Gastrocnemius medialis (tissue), 4 donors: Measurements from ENCODE around the gene PLD5. TPM values are rescaled to one million over a fixed set of nuclear protein-coding genes. Genes with fewer than 3 reads are reported as not detected.

Source experiments
- ATAC-seq, 2 donors: fragments of 150-250 bp; one replicate each; pipeline ENCODE4 v1.9.1; 2016
- DNase-seq, 2 donors: peaks; one replicate each; pipeline ENCODE4 v3.0.0-alpha.2; 2019
- H3K27ac ChIP-seq, 4 donors: fragments of 200-600 bp; sonication (generic); 1 replicate in 1 of 4; 2 replicates in 3 of 4; pipeline ENCODE4 v1.5.1; 2016 to 2018; ENCODE audit warnings: mild to moderate bottlenecking in 2 of 4, moderate library complexity in 1 of 4
- H3K27me3 ChIP-seq, 3 donors: fragments of 200-600 bp; sonication (generic) in 2 of 3; 1 replicate in 1 of 3; 2 replicates in 2 of 3; pipeline versions ENCODE4 v1.5.1 to v1.6.0; 2016 to 2019; ENCODE audit warnings: mild to moderate bottlenecking in 1 of 3, moderate library complexity in 1 of 3
- H3K36me3 ChIP-seq, 2 donors: fragments of 200-600 bp; sonication (generic) in 1 of 2; one replicate each; pipeline ENCODE4 v1.5.1; 2017 to 2018
- H3K4me1 ChIP-seq, 2 donors: fragments of 200-600 bp; sonication (generic) in 1 of 2; one replicate each; pipeline ENCODE4 v1.5.1; 2016 to 2017; ENCODE audit warnings: mild to moderate bottlenecking in 2 of 2
- H3K4me3 ChIP-seq, 4 donors: fragments of 200-600 bp; sonication (generic) in 3 of 4; 1 replicate in 1 of 4; 2 replicates in 3 of 4; pipeline ENCODE4 v1.5.1; 2016 to 2019; ENCODE audit warnings: mild to moderate bottlenecking in 2 of 4
- H3K9me3 ChIP-seq, 3 donors: fragments of 200-600 bp; sonication (generic) in 2 of 3; 1 replicate in 1 of 3; 2 replicates in 2 of 3; pipeline ENCODE4 v1.5.1; 2016 to 2019
- CTCF ChIP-seq, 5 experiments: fragments of 450-650 bp in 3 of 5; fragments of 200-600 bp in 2 of 5; sonication (generic) in 2 of 5; IDR thresholded peaks in 4 of 5; conservative IDR thresholded peaks in 1 of 5; 1 replicate in 4 of 5; 2 replicates in 1 of 5; pipeline ENCODE4 v1.5.1; 2016 to 2019; ENCODE audit warnings: antibody characterized with exemption in 5 of 5, mild to moderate bottlenecking in 3 of 5, moderate library complexity in 3 of 5
- POLR2A ChIP-seq, 2 donors: fragments of 450-650 bp; IDR thresholded peaks; one replicate each; pipeline ENCODE4 v1.6.1; 2017; ENCODE audit warnings: antibody characterized with exemption in 2 of 2, mild to moderate bottlenecking in 2 of 2, moderate library complexity in 2 of 2
- in situ Hi-C, 4 donors: fragments of 200-750 bp; cut with MboI; loops; one replicate each; pipeline versions ENCODE4 v1.15.0 to v1.8.0; 2017; ENCODE audit warnings: low sequenced_read_pairs in 4 of 4
- intact Hi-C: fragments of 100-400 bp; cut with DNase I; formaldehyde crosslinking; loops from one replicate; pipeline ENCODE4 v1.15.1; 2023; ENCODE audit warnings: low total_unique reads
- total RNA-seq, 4 donors: library from RNA; depleted of rRNA; stranded (reverse); fragments of >200 nt; gene quantifications; one replicate each; pipeline versions ENCODE4 v1.1.0 to v1.2.3, GENCODE V29; 2016

Gene PLD5
- total RNA-seq, 4 donors from 2014 or later = 0.04 TPM; not detected in 3

GRCh38 chr1:242449661-242450060, 74.8 kb downstream of the PLD5 start:
- no peaks in the 10 kb centered on the region for H3K4me1 ChIP-seq
- no peak overlapping the region for H3K4me3 ChIP-seq
- DNase-seq (no peak), ATAC-seq (no peak)
- no peaks in the 10 kb centered on the region for H3K36me3 ChIP-seq
- intact Hi-C loops = no loop called here
- no peaks in the 10 kb centered on the region for H3K9me3 ChIP-seq
- no peak overlapping the region for H3K27ac ChIP-seq
- H3K27me3 ChIP-seq = peaks cover 0 to 7% (median 5%) of the 10 kb centered on the region in 3 donors
- TF ChIP-seq POLR2A (IDR thresholded peaks at IDR 0.05) (no peak), CTCF (IDR thresholded peaks at IDR 0.05 in 4 of 5, conservative IDR thresholded peaks at IDR 0.05 in 1 of 5) (no peak)
- in situ Hi-C loops = loop anchor here (10.0 to 25.0 kb wide), 3 partner anchors 863 to 888 kb away; no protein-coding TSS in a partner anchor

- H3K36me3 ChIP-seq = no peaks in the 10 kb centered on the region
- TF ChIP-seq CTCF (IDR thresholded peaks at IDR 0.05 in 4 of 5, conservative IDR thresholded peaks at IDR 0.05 in 1 of 5) (no peak), POLR2A (IDR thresholded peaks at IDR 0.05) (no peak)
- intact Hi-C loops = no loop called here
Observed at GRCh38 chr1:242448910-242449645, 75.4 kb downstream of the PLD5 start.

GRCh38 chr1:242447689-242448088, 76.8 kb downstream of the PLD5 start:
- TF ChIP-seq POLR2A (IDR thresholded peaks at IDR 0.05) = no peak
- no peak for TF ChIP-seq CTCF (IDR thresholded peaks at IDR 0.05 in 4 of 5, conservative IDR thresholded peaks at IDR 0.05 in 1 of 5)
- Histone ChIP-seq H3K9me3 (no peaks in the 10 kb centered on the region), H3K4me1 (no peaks in the 10 kb centered on the region), H3K36me3 (no peaks in the 10 kb centered on the region), H3K27me3 (peaks cover 0 to 7% (median 5%) of the 10 kb centered on the region in 3 donors), H3K4me3 (no peak overlapping the region), H3K27ac (no peak overlapping the region)
- intact Hi-C loops = no loop called here
- in situ Hi-C loops = no loop called here
- no peak for ATAC-seq
- DNase-seq = no peak

More at GRCh38 chr1:242448910-242449645, 75.4 kb downstream of the PLD5 start:
- no peak for DNase-seq
- no peak overlapping the region for H3K27ac ChIP-seq
- H3K27me3 ChIP-seq = peaks cover 0 to 7% (median 5%) of the 10 kb centered on the region in 3 donors
- no peak overlapping the region for H3K4me3 ChIP-seq
- H3K4me1 ChIP-seq = no peaks in the 10 kb centered on the region
- no peak for ATAC-seq
- no peaks in the 10 kb centered on the region for H3K9me3 ChIP-seq
- in situ Hi-C loops = no loop called here

GRCh38 chr1:242440757-242441156, 83.7 kb downstream of the PLD5 start:
- Histone ChIP-seq H3K27me3 (peaks cover 0 to 4% (median 0%) of the 10 kb centered on the region in 3 donors), H3K27ac (no peak overlapping the region), H3K4me1 (no peaks in the 10 kb centered on the region), H3K4me3 (no peak overlapping the region), H3K36me3 (no peaks in the 10 kb centered on the region), H3K9me3 (no peaks in the 10 kb centered on the region)
- in situ Hi-C loops = no loop called here
- intact Hi-C loops = no loop called here
- TF ChIP-seq POLR2A (IDR thresholded peaks at IDR 0.05) (no peak), CTCF (IDR thresholded peaks at IDR 0.05 in 4 of 5, conservative IDR thresholded peaks at IDR 0.05 in 1 of 5) (no peak)
- ATAC-seq (no peak), DNase-seq (no peak)
